C4-2B (cell line): ENCODE results near the gene HLCS.

Experiments used
- ZFX ChIP-seq: fragments of 450-650 bp; IDR thresholded peaks from 2 replicates; pipeline ENCODE4 v1.6.1; 2017
- TF ChIP-seq, protein P1 (sequence below): fragments of 450-650 bp; conservative IDR thresholded peaks from 2 replicates; pipeline ENCODE4 v1.5.1; 2017; ENCODE audit warnings: mild to moderate bottlenecking

- TF ChIP-seq, protein P1, sequence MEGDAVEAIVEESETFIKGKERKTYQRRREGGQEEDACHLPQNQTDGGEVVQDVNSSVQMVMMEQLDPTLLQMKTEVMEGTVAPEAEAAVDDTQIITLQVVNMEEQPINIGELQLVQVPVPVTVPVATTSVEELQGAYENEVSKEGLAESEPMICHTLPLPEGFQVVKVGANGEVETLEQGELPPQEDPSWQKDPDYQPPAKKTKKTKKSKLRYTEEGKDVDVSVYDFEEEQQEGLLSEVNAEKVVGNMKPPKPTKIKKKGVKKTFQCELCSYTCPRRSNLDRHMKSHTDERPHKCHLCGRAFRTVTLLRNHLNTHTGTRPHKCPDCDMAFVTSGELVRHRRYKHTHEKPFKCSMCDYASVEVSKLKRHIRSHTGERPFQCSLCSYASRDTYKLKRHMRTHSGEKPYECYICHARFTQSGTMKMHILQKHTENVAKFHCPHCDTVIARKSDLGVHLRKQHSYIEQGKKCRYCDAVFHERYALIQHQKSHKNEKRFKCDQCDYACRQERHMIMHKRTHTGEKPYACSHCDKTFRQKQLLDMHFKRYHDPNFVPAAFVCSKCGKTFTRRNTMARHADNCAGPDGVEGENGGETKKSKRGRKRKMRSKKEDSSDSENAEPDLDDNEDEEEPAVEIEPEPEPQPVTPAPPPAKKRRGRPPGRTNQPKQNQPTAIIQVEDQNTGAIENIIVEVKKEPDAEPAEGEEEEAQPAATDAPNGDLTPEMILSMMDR, result no peak
- no peak for TF ChIP-seq ZFX
Observed at GRCh38 chr21:36909423-36909822, 57.0 kb downstream of the HLCS start.
